NCI-H69 (cell line): Measurements from ENCODE around the gene BMX.

Experiments
- DNase-seq: peaks from one replicate; lab custom pipeline; 2025; lab: John Stamatoyannopoulos, UW

Gene BMX

DNA sequence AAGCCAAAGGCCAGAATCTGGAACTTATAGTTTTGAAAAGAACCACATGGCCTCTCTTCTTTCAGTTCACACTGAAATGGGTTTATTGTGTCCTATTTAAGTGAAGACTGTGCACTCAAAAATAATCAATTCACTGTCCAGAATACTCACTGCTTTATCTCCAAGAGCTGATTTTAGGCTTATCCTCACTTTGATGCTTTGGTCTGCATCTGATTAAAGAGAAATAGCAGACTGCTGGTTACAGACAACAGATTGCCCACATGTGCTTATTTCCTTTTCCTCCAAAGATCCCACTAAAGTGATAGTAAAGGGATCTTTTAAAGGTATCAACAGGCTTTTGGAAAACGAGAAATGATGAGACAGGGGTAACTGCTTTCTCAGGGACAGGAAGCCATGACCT is 69.5 kb downstream of the BMX start:
- no peak for DNase-seq

DNA sequence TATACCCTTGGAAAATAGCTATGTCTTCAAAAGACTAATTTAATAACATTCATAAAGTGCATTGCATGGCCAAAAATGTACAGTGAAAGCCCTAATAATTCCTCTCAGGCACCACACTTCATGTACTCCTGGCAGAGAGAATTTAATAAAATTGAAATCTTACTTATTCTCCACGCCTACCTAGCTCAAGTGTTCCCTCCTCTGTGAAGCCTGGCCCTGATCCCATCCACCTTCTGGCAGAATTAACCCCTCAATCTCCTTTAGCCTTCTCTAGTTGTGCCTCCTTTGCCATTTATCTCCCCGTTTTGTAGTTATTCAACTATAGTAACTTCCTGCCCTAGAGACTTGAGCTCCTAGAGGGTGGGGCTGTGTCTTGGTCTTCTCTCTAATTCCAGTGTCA is 73.4 kb downstream of the BMX start:
- DNase-seq: no peak

- DNase-seq: peak; percentile 11
Measured at GRCh38 chrX:15576019-15576418, 75.4 kb downstream of the BMX start.

DNA sequence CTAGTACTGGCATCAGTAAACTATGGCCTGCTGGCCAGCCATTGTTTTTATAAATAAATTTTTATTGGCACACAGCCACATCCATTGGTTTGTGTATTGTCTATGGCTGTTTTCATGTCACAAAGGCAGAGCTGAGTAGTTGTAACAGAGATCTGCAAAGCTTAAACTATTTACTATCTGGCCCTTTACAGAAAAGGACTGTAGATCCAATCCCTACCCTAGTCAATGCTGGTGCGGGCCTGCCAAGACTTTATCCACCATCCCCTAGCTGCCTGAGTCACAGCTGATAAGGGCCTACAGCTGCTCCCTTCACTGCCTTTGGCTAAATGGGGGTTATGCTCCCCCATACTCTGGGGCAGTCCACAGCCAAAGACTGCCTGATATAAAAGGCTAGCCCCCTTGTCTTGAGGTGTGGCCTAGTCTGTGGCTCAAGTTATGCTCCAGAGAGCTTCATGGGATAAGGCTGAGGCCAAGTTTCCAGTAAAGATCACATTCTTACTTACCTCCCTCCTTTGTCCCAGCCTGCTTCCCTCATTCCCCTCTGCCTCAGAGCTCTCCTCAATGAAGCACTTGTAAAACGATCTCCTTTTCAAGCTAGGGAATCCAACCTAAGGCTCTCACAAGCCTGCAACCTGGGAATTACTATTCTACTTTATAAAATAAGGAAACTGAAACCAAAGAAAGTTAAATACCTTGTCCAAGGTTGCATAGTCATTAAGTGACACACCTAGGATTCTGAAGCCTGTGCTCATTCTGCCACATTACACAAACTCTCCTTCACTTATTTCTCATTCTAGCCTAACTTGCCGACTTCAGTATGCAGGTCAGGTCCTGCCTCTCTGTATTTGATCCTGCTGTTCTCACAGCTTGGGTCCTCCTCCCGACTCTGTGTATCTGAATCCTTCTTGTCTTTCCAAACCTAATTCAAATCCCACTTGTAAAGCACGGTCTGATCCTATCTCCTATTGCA is 79.5 kb downstream of the BMX start:
- DNase-seq: no peak

DNA sequence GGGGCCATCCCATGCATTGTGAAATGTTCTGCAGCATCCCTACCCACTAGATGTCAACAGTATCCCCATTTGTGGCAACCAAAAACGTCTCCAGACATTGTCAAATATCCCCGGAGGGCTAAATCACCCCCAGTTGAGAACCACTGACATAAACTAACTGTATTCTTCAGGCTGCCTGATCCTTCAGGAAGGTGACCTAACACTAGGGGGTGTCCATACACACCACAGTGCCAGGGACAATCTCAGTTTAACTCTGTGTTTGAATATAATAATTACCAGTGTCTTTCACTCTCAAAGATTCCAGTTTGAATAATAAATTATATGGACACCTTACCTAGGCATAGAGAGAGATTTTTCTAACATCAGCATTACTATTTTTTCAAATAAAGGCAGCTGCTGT is 93.8 kb downstream of the BMX start:
- DNase-seq: no peak

GRCh38 chrX:15598026-15598425 is 97.4 kb downstream of the BMX start:
- no peak for DNase-seq

GRCh38 chrX:15599461-15599860 is 98.9 kb downstream of the BMX start:
- no peak for DNase-seq

DNA sequence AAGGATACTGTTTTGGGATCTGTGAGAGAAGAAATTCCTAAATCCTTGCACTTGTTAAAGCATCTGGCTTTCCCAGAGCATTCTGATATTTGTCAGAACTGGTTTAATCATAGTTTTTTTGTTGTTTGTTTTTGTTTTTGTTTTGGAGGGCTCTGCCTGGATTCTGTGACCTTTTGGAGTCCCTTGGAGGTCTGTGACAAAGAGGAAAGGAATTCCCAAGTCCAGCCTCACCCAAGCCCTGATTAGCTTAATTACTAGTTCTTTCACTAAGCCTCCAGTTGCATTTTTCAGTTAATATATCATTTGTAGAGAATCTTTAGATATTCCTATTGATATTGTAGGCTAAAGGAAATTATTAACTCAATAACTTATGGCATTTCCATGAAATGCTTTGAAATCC is 99.4 kb downstream of the BMX start:
- no peak for DNase-seq

GRCh38 chrX:15600745-15601144 is 100.1 kb downstream of the BMX start, which contains the start of gene ACE2:
Gene ACE2 (minus strand): TSS chrX:15600960. CDS start chrX:15600911, 49 bp downstream.
- no peak for DNase-seq

DNA sequence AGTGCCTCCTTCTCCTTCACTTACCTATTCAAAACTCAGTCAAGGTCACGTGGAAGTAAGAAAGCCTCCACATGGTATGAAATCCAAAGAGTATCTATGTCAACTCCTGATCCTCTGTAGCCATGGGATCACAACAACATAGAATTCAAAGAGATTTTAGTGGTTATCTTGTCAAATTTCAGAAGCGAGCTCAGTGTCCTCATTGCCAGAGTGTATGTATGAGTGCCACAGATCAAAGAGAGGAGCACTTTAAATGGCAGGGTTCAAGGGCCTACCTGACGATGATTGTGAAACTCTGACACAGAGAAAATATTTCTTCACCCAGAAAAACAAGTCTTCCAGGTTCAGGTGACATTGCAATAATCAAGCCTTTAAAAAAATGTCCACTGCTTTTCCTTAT is 101.3 kb downstream of the BMX start:
- no peak for DNase-seq

- no peak for DNase-seq
Measured at GRCh38 chrX:15602761-15603160, 102.2 kb downstream of the BMX start.

GRCh38 chrX:15605226-15605625 is 104.6 kb downstream of the BMX start:
- DNase-seq: no peak
